GM18517 (cell line): ENCODE measurements around the gene BABAM1.

Experiments
- ATAC-seq: cut with Tn5 transposase; IDR thresholded peaks from one replicate; pipeline ENCODE4 v1.9.1; 2021; ENCODE audit warnings: mild to moderate bottlenecking, moderate library complexity; ENCODE audit not compliant: unreplicated experiment

Gene BABAM1

GRCh38 chr19:17320435-17320834 lies 53.2 kb downstream of the BABAM1 start:
- ATAC-seq = no peak

GRCh38 chr19:17321655-17322489 lies 54.6 kb downstream of the BABAM1 start:
- ATAC-seq = no peak

- ATAC-seq = no peak
These were observed 55.6 kb downstream of the BABAM1 start for GRCh38 chr19:17322854-17323253.

GRCh38 chr19:17323300-17323963 lies 56.2 kb downstream of the BABAM1 start:
- no peak for ATAC-seq

- no peak for ATAC-seq
These were observed 56.7 kb downstream of the BABAM1 start for GRCh38 chr19:17323964-17324332.

- no peak for ATAC-seq
These were observed 57.3 kb downstream of the BABAM1 start for GRCh38 chr19:17324357-17325114.

GRCh38 chr19:17325133-17325532 lies 57.9 kb downstream of the BABAM1 start:
- no peak for ATAC-seq

GRCh38 chr19:17325881-17326594 lies 58.8 kb downstream of the BABAM1 start:
- no peak for ATAC-seq

GRCh38 chr19:17326595-17326966 lies 59.3 kb downstream of the BABAM1 start:
- no peak for ATAC-seq

- no peak for ATAC-seq
These were observed 59.9 kb downstream of the BABAM1 start for GRCh38 chr19:17327068-17327653.

- ATAC-seq = no peak
These were observed 60.6 kb downstream of the BABAM1 start for GRCh38 chr19:17327654-17328516.
